HepG2 (cell line): ENCODE results near the gene CNOT1. TPM values are rescaled to one million over a fixed set of nuclear protein-coding genes. Genes with fewer than 3 reads are reported as not detected.

Source experiments
- AGO1 ChIP-seq: fragments of 200-400 bp; formaldehyde crosslinking; IDR thresholded peaks from 2 replicates; pipeline ENCODE4 v1.6.1; 2017; ENCODE audit warnings: mild to moderate bottlenecking, low read depth, low read length, moderate library complexity; ENCODE audit not compliant: poor library complexity, severe bottlenecking
- BHLHE40 ChIP-seq: IDR thresholded peaks from 2 replicates; pipeline ENCODE4 v1.6.1; 2011; ENCODE audit warnings: low read length, improper control_type of control experiment
- CCDC6 ChIP-seq: sonication (generic); formaldehyde crosslinking; IDR thresholded peaks from 2 replicates; pipeline ENCODE4 v1.8.1; 2022; ENCODE audit warnings: mild to moderate bottlenecking, missing genetic modification reagents, moderate library complexity
- CREB1 ChIP-seq, 2 experiments: fragments of 450-650 bp in 1 of 2; IDR thresholded peaks; 2 replicates each; pipeline ENCODE4 v1.6.1; 2016 to 2017; ENCODE audit warnings: control low read depth in 1 of 2, mild to moderate bottlenecking in 1 of 2, missing compliant biosample characterization in 1 of 2, missing genetic modification characterization in 1 of 2
- DNMT1 ChIP-seq: sonication (generic); formaldehyde crosslinking; IDR thresholded peaks from 2 replicates; pipeline ENCODE4 v1.5.1; 2020; ENCODE audit warnings: mild to moderate bottlenecking, missing genetic modification reagents
- ELF3 ChIP-seq: IDR thresholded peaks from 2 replicates; pipeline ENCODE4 v1.6.1; 2016; ENCODE audit warnings: missing genetic modification reagents, missing compliant biosample characterization
- FOSL2 ChIP-seq: sonication (generic); formaldehyde crosslinking; IDR thresholded peaks from 2 replicates; pipeline ENCODE4 v1.4.0; 2020; ENCODE audit warnings: missing genetic modification reagents
- FOXK2 ChIP-seq: fragments of 450-650 bp; IDR thresholded peaks from 2 replicates; pipeline ENCODE4 v1.6.1; 2016
- KLF16 ChIP-seq, 2 experiments: sonication (generic) in 1 of 2; formaldehyde crosslinking in 1 of 2; IDR thresholded peaks; 2 replicates each; pipeline versions ENCODE4 v1.6.1 to v1.8.0; 2016 to 2023; ENCODE audit warnings: missing genetic modification reagents in 2 of 2, missing compliant biosample characterization in 1 of 2
- LRRFIP1 ChIP-seq: sonication (generic); formaldehyde crosslinking; conservative IDR thresholded peaks from 2 replicates; pipeline ENCODE4 v1.4.0; 2020; ENCODE audit warnings: missing genetic modification reagents
- PHF8 ChIP-seq: sonication (generic); formaldehyde crosslinking; IDR thresholded peaks from 2 replicates; pipeline ENCODE4 v1.5.0; 2020; ENCODE audit warnings: missing genetic modification reagents
- SIN3A ChIP-seq: IDR thresholded peaks from 2 replicates; pipeline ENCODE4 v1.6.1; 2011; ENCODE audit warnings: low read depth, mild to moderate bottlenecking, control low read depth, low read length, borderline replicate concordance
- SMYD3 ChIP-seq: sonication (generic); formaldehyde crosslinking; IDR thresholded peaks from 2 replicates; pipeline ENCODE4 v1.8.1; 2023; ENCODE audit warnings: mild to moderate bottlenecking, missing genetic modification reagents
- SP1 ChIP-seq, 2 experiments: fragments of 450-650 bp in 1 of 2; sonication (generic) in 1 of 2; formaldehyde crosslinking in 1 of 2; IDR thresholded peaks; 2 replicates each; pipeline versions ENCODE4 v1.4.0 to v1.6.1; 2016 to 2020; ENCODE audit warnings: missing genetic modification reagents in 1 of 2
- TCF7 ChIP-seq: sonication (generic); IDR thresholded peaks from 2 replicates; pipeline ENCODE4 v1.6.1; 2016; ENCODE audit warnings: antibody characterized with exemption, low read depth
- XRCC5 ChIP-seq: fragments of 200-400 bp; formaldehyde crosslinking; optimal IDR thresholded peaks from 2 replicates; pipeline ENCODE3; 2017; ENCODE audit warnings: mild to moderate bottlenecking, low read length
- ZBTB44 ChIP-seq: sonication (generic); formaldehyde crosslinking; IDR thresholded peaks from 2 replicates; pipeline ENCODE4 v1.4.0; 2020; ENCODE audit warnings: missing genetic modification reagents
- ZFYVE20 ChIP-seq: sonication (generic); formaldehyde crosslinking; IDR thresholded peaks from 2 replicates; pipeline ENCODE4 v1.8.0; 2023; ENCODE audit warnings: low read depth, mild to moderate bottlenecking, moderate library complexity, missing genetic modification reagents, borderline replicate concordance
- ZNF296 ChIP-seq: sonication (generic); formaldehyde crosslinking; conservative IDR thresholded peaks from 2 replicates; pipeline ENCODE4 v1.5.0; 2020; ENCODE audit warnings: mild to moderate bottlenecking, missing genetic modification reagents
- ZNF557 ChIP-seq: sonication (generic); formaldehyde crosslinking; IDR thresholded peaks from 2 replicates; pipeline ENCODE4 v1.4.0; 2020; ENCODE audit warnings: missing genetic modification reagents
- ZNF564 ChIP-seq: sonication (generic); formaldehyde crosslinking; IDR thresholded peaks from 2 replicates; pipeline ENCODE4 v1.8.1; 2023; ENCODE audit warnings: mild to moderate bottlenecking, missing genetic modification reagents
- ZNF589 ChIP-seq: sonication (generic); formaldehyde crosslinking; conservative IDR thresholded peaks from 2 replicates; pipeline ENCODE4 v1.8.0; 2022; ENCODE audit warnings: mild to moderate bottlenecking, moderate library complexity, missing genetic modification reagents
- ZNF652 ChIP-seq: IDR thresholded peaks from 2 replicates; pipeline ENCODE4 v1.6.1; 2016; ENCODE audit warnings: low read depth, borderline replicate concordance
- ZNF704 ChIP-seq: sonication (generic); formaldehyde crosslinking; IDR thresholded peaks from 2 replicates; pipeline ENCODE4 v1.8.1; 2023; ENCODE audit warnings: mild to moderate bottlenecking, inconsistent platforms, moderate library complexity, missing genetic modification reagents, borderline replicate concordance
- ZNF737 ChIP-seq: sonication (generic); formaldehyde crosslinking; IDR thresholded peaks from 2 replicates; pipeline ENCODE4 v1.5.0; 2020; ENCODE audit warnings: missing genetic modification reagents, mild to moderate bottlenecking, borderline replicate concordance
- polyA plus RNA-seq, 8 experiments: library from polyadenylated mRNA; depleted of rRNA in 3 of 8; stranded (reverse) in 7 of 8; unstranded in 1 of 8; fragments of >200 nt; fragmentation: Illumina TruSeq in 4 of 8; extraction: Trizol in 4 of 8; gene quantifications; 2 replicates each; pipeline versions ENCODE4 v1.2.1 to v1.2.3, GENCODE V29; 2011 to 2016; ENCODE audit warnings: low read depth in 4 of 8, missing spikeins in 1 of 8, mixed read lengths in 1 of 8; ENCODE audit not compliant: insufficient read depth in 1 of 8
- total RNA-seq, 5 experiments: library from RNA; depleted of rRNA; stranded (reverse); fragments of >200 nt; fragmentation: Illumina TruSeq; extraction: Trizol; gene quantifications; 2 replicates each; pipeline ENCODE4 v1.2.3, GENCODE V29; 2016; ENCODE audit warnings: low read depth in 1 of 5

Gene CNOT1
- total and polyA plus RNA-seq, 2 of the 13 experiments (the other 11 are each of a cell fraction or from before 2014, with no cell fraction given) = 188 to 232 TPM

- TF ChIP-seq ZNF564 (CRISPR knock-in tag) (peak; percentile 96), ZNF557 (CRISPR knock-in tag) (0 out of 2 replicates have a peak, but pooled peaks have one; percentile 48), SP1 (IDR thresholded peaks at IDR 0.05) (no peak), SP1 (CRISPR knock-in tag; IDR thresholded peaks at IDR 0.05) (peak; percentile 74), CCDC6 (CRISPR knock-in tag) (peak; percentile 98; the same call in 1 of the 2 replicates), ZFYVE20 (CRISPR knock-in tag) (no peak), FOSL2 (CRISPR knock-in tag) (peak; percentile 27; the same call in 1 of the 2 replicates), PHF8 (CRISPR knock-in tag) (peak; percentile 94), SMYD3 (CRISPR knock-in tag) (no peak; the same call in 1 of the 2 replicates), ZBTB44 (CRISPR knock-in tag) (no peak), ZNF296 (CRISPR knock-in tag) (peak; percentile 96), ZNF589 (CRISPR knock-in tag) (peak; percentile 84), CREB1 (IDR thresholded peaks at IDR 0.05) (peak; percentile 62; the same call in 1 of the 2 replicates), CREB1 (CRISPR knock-in tag; IDR thresholded peaks at IDR 0.05) (peak; percentile 59; the same call in 1 of the 2 replicates), KLF16 (CRISPR knock-in tag; IDR thresholded peaks at IDR 0.05) (peak in 1 of 2 experiments; percentile 98; a peak in 2 of 4 replicates), ZNF652 (CRISPR knock-in tag) (no peak), TCF7 (no peak), ELF3 (peak; percentile 83), BHLHE40 (peak; percentile 53; the same call in 1 of the 2 replicates), ZNF737 (peak; percentile 97), FOXK2 (peak; percentile 84), DNMT1 (CRISPR knock-in tag) (peak; percentile 81), SIN3A (peak; percentile 98), ZNF704 (peak; percentile 99), XRCC5 (no peak), AGO1 (peak; percentile 89), LRRFIP1 (CRISPR knock-in tag) (no peak)
Observed at GRCh38 chr16:58515125-58515870, 114.3 kb downstream of the CNOT1 start, which contains the start of gene SETD6 (continued).
